Neural progenitor cell (in vitro differentiated cells): ENCODE results near the gene KIAA0825. TPM values are rescaled to one million over a fixed set of nuclear protein-coding genes. Genes with fewer than 3 reads are reported as not detected.

Source experiments
- DNase-seq: peaks from one replicate; pipeline ENCODE4 v3.0.0-alpha.2; 2016; ENCODE audit warnings: low spot score
- H2AFZ ChIP-seq: fragments of 200-600 bp; sonication (generic); replicated peaks from 2 replicates; pipeline ENCODE4 v1.6.1; 2016; ENCODE audit warnings: antibody characterized with exemption
- H3F3A ChIP-seq: fragments of 200-600 bp; sonication (generic); 2 replicates; pipeline ENCODE4 v1.6.1; 2016; ENCODE audit warnings: antibody characterized with exemption, low read depth
- H3K27ac ChIP-seq: fragments of 200-600 bp; sonication (generic); 2 replicates; pipeline ENCODE4 v1.5.1; 2016; ENCODE audit warnings: mild to moderate bottlenecking
- H3K27me3 ChIP-seq: fragments of 200-600 bp; sonication (generic); 2 replicates; pipeline ENCODE4 v1.6.1; 2016; ENCODE audit warnings: mild to moderate bottlenecking, moderate library complexity
- H3K36me3 ChIP-seq: fragments of 200-600 bp; sonication (generic); 2 replicates; pipeline ENCODE4 v1.5.1; 2016
- H3K4me1 ChIP-seq: fragments of 200-600 bp; sonication (generic); 2 replicates; pipeline ENCODE4 v1.6.1; 2016; ENCODE audit warnings: mixed run types
- H3K4me2 ChIP-seq: fragments of 200-600 bp; sonication (generic); 2 replicates; pipeline ENCODE4 v1.6.1; 2016
- H3K4me3 ChIP-seq: fragments of 200-600 bp; sonication (generic); 2 replicates; pipeline ENCODE4 v1.5.1; 2016
- H3K79me2 ChIP-seq: fragments of 200-600 bp; sonication (generic); 2 replicates; pipeline ENCODE4 v1.6.1; 2016; ENCODE audit warnings: low read depth
- H3K9ac ChIP-seq: fragments of 200-600 bp; sonication (generic); 2 replicates; pipeline ENCODE4 v1.6.1; 2016
- H3K9me3 ChIP-seq: fragments of 200-600 bp; sonication (generic); 2 replicates; pipeline ENCODE4 v1.5.1; 2016; ENCODE audit warnings: low read depth
- H4K20me1 ChIP-seq: fragments of 200-600 bp; sonication (generic); 2 replicates; pipeline ENCODE4 v1.6.1; 2016; ENCODE audit warnings: low read depth
- H3K27ac Mint-ChIP-seq: 3 replicates; pipeline ENCODE4 v1.8.0; 2021; ENCODE audit warnings: mixed read lengths
- H3K27me3 Mint-ChIP-seq: 2 replicates; pipeline ENCODE4 v1.8.0; 2022; ENCODE audit warnings: low read depth, mild to moderate bottlenecking, inconsistent platforms, moderate library complexity, mixed read lengths; ENCODE audit not compliant: insufficient read depth
- H3K36me3 Mint-ChIP-seq: 3 replicates; pipeline ENCODE4 v1.8.0; 2021; ENCODE audit warnings: mixed read lengths
- H3K4me1 Mint-ChIP-seq: 3 replicates; pipeline ENCODE4 v1.8.0; 2021; ENCODE audit warnings: mixed read lengths
- H3K4me3 Mint-ChIP-seq: 3 replicates; pipeline ENCODE4 v1.8.0; 2021; ENCODE audit warnings: mild to moderate bottlenecking, moderate library complexity, mixed read lengths
- H3K9me3 Mint-ChIP-seq: 3 replicates; pipeline ENCODE4 v1.8.0; 2020; ENCODE audit warnings: mixed read lengths
- EZH2 ChIP-seq: fragments of 200-600 bp; sonication (generic); IDR thresholded peaks from 2 replicates; pipeline ENCODE4 v1.6.1; 2017; ENCODE audit warnings: antibody characterized with exemption, mild to moderate bottlenecking, moderate library complexity
- EZH2phosphoT487 ChIP-seq: fragments of 200-600 bp; sonication (generic); IDR thresholded peaks from 2 replicates; pipeline ENCODE4 v1.6.1; 2017; ENCODE audit warnings: antibody characterized with exemption
- total RNA-seq: library from RNA; depleted of rRNA; stranded (reverse); fragments of >200 nt; gene quantifications from 2 replicates; pipeline ENCODE4 v1.2.3, GENCODE V29; 2015; ENCODE audit warnings: low replicate concordance
- TF ChIP-seq, protein P1 (sequence below): fragments of 200-600 bp; sonication (generic); IDR thresholded peaks from 2 replicates; pipeline ENCODE4 v1.5.1; 2017; ENCODE audit warnings: antibody characterized with exemption, mild to moderate bottlenecking

The KIAA0825 gene
- total RNA-seq, 1 donor from 2014 or later: 3.7 TPM

DNA sequence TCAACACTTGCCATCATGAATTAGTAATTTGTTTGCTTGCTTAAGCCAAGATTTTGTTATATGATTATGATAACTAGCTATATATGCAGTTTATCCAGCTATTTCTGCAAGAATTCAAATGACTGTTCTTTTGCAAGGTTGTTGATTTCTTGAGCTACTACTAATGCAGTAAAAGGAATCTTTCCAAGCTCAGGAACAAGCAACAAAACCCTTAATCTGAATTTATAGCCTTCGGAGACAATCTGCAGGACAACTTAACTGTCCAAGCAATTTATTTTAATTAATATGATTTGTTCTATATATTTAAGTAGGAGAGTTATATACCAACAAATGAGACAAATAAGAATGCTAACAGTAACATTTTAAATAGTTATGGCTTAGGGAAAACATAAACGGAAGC is 450.3 kb downstream of the KIAA0825 start:
- Histone ChIP-seq H3K79me2 (no peaks in the 10 kb centered on the region), H4K20me1 (no peaks in the 10 kb centered on the region), H3K27ac (no peak overlapping the region), H3K4me2 (no peak overlapping the region), H3F3A (no peaks in the 10 kb centered on the region), H3K36me3 (no peaks in the 10 kb centered on the region), H3K4me1 (no peaks in the 10 kb centered on the region), H3K4me3 (no peak overlapping the region), H3K9me3 (no peaks in the 10 kb centered on the region), H3K27me3 (no peaks in the 10 kb centered on the region), H2AFZ (no peak overlapping the region), H3K9ac (no peak overlapping the region)
- Mint-ChIP-seq H3K27ac (no peak overlapping the region), H3K9me3 (peaks cover 3% of the 10 kb centered on the region), H3K27me3 (no peaks in the 10 kb centered on the region), H3K4me1 (no peaks in the 10 kb centered on the region), H3K4me3 (no peak overlapping the region), H3K36me3 (no peaks in the 10 kb centered on the region)
- TF ChIP-seq EZH2phosphoT487 (no peak), EZH2 (no peak)
- TF ChIP-seq, protein P1, sequence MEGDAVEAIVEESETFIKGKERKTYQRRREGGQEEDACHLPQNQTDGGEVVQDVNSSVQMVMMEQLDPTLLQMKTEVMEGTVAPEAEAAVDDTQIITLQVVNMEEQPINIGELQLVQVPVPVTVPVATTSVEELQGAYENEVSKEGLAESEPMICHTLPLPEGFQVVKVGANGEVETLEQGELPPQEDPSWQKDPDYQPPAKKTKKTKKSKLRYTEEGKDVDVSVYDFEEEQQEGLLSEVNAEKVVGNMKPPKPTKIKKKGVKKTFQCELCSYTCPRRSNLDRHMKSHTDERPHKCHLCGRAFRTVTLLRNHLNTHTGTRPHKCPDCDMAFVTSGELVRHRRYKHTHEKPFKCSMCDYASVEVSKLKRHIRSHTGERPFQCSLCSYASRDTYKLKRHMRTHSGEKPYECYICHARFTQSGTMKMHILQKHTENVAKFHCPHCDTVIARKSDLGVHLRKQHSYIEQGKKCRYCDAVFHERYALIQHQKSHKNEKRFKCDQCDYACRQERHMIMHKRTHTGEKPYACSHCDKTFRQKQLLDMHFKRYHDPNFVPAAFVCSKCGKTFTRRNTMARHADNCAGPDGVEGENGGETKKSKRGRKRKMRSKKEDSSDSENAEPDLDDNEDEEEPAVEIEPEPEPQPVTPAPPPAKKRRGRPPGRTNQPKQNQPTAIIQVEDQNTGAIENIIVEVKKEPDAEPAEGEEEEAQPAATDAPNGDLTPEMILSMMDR: no peak
- no peak for DNase-seq

DNA sequence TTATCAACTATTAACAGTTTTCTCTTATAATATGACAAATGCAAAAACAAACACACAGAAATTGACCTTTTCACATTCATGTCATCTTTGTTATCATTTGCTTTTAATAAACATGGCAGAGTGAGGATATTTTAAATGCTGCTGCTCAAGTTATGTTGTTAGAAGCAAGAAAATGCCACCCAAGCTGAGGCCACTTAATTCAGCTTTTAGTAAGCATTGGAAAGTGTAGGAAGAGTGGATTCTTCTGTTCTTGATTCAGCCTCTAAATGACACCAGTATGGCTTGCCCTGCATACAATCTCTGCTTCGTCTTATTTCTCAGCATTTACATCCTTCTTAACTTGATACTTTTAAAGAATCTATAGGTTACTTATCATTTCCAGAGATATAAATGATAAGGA is 456.6 kb downstream of the KIAA0825 start:
- TF ChIP-seq EZH2: no peak
- TF ChIP-seq, protein P1: no peak
- TF ChIP-seq EZH2phosphoT487: no peak
- H3K79me2 ChIP-seq: no peaks in the 10 kb centered on the region
- Mint-ChIP-seq H3K4me1 (no peaks in the 10 kb centered on the region), H3K9me3 (peaks cover 3% of the 10 kb centered on the region), H3K27me3 (no peaks in the 10 kb centered on the region), H3K4me3 (no peak overlapping the region), H3K27ac (no peak overlapping the region), H3K36me3 (no peaks in the 10 kb centered on the region)
- H3K27ac ChIP-seq: no peak overlapping the region
- no peaks in the 10 kb centered on the region for H3K27me3 ChIP-seq
- no peaks in the 10 kb centered on the region for H4K20me1 ChIP-seq
- no peaks in the 10 kb centered on the region for H3K36me3 ChIP-seq
- no peak for DNase-seq
- H3K9ac ChIP-seq: no peak overlapping the region
- no peaks in the 10 kb centered on the region for H3F3A ChIP-seq
- no peak overlapping the region for H2AFZ ChIP-seq
- no peaks in the 10 kb centered on the region for H3K4me1 ChIP-seq
- H3K4me3 ChIP-seq: no peak overlapping the region
- H3K9me3 ChIP-seq: no peaks in the 10 kb centered on the region
- no peak overlapping the region for H3K4me2 ChIP-seq

DNA sequence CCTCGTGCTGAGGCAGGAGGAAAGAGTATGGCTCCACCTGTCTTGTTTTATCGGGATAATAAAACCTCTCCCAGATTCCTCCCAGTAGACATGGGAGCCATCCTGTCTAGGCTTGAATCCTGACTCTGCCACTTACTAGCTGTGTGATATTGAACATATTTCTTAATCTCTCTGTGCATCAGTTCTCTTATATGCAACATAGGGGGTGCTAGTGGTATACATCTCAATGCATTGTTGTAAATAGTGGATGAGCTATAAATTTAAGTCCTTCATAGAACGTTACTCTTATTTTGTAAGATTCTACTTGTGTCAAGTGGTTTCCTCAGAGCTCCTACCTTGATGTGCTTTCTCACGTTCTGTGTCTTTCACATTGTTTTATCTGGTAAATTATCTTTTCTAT is 459.3 kb downstream of the KIAA0825 start:
- Mint-ChIP-seq H3K4me1 (peaks cover 3% of the 10 kb centered on the region), H3K4me3 (no peak overlapping the region), H3K27me3 (no peaks in the 10 kb centered on the region), H3K36me3 (no peaks in the 10 kb centered on the region), H3K9me3 (peaks cover 3% of the 10 kb centered on the region), H3K27ac (no peak overlapping the region)
- H3K79me2 ChIP-seq: no peaks in the 10 kb centered on the region
- no peak overlapping the region for H3K4me3 ChIP-seq
- no peak for DNase-seq
- TF ChIP-seq EZH2phosphoT487 (no peak), EZH2 (no peak)
- TF ChIP-seq, protein P1: no peak
- no peaks in the 10 kb centered on the region for H3K9me3 ChIP-seq
- H3F3A ChIP-seq: no peaks in the 10 kb centered on the region
- H3K27me3 ChIP-seq: no peaks in the 10 kb centered on the region
- no peak overlapping the region for H3K4me2 ChIP-seq
- no peaks in the 10 kb centered on the region for H3K36me3 ChIP-seq
- no peaks in the 10 kb centered on the region for H3K4me1 ChIP-seq
- no peak overlapping the region for H3K27ac ChIP-seq
- no peak overlapping the region for H2AFZ ChIP-seq
- H4K20me1 ChIP-seq: no peaks in the 10 kb centered on the region
- H3K9ac ChIP-seq: no peak overlapping the region
